Esophagus squamous epithelium (tissue), 5 donors: ENCODE data around the gene MC2R. TPM values are rescaled to one million over a fixed set of nuclear protein-coding genes. Genes with fewer than 3 reads are reported as not detected.

Experiments used
- DNase-seq: peaks from one replicate; lab custom pipeline; 2025; lab: John Stamatoyannopoulos, UW
- H3K27ac ChIP-seq, 4 donors: fragments of 200-600 bp; sonication (generic); one replicate each; pipeline ENCODE4 v1.5.1; 2016 to 2019; ENCODE audit warnings: mild to moderate bottlenecking in 1 of 4
- H3K27me3 ChIP-seq, 4 donors: fragments of 200-600 bp; sonication (generic); 1 replicate in 3 of 4; 2 replicates in 1 of 4; pipeline versions ENCODE4 v1.5.1 to v1.6.0; 2017 to 2021; ENCODE audit warnings: antibody characterized with exemption in 1 of 4
- H3K36me3 ChIP-seq, 3 donors: fragments of 200-600 bp; sonication (generic); one replicate each; pipeline ENCODE4 v1.5.1; 2016 to 2019
- H3K4me1 ChIP-seq, 3 donors: fragments of 200-600 bp; sonication (generic); one replicate each; pipeline ENCODE4 v1.5.1; 2017 to 2019
- H3K4me3 ChIP-seq, 4 donors: fragments of 200-600 bp; sonication (generic); 1 replicate in 3 of 4; 2 replicates in 1 of 4; pipeline ENCODE4 v1.5.1; 2016 to 2019; ENCODE audit warnings: mild to moderate bottlenecking in 2 of 4, moderate library complexity in 1 of 4
- H3K9me3 ChIP-seq, 3 donors: fragments of 200-600 bp; sonication (generic); one replicate each; pipeline ENCODE4 v1.5.1; 2016 to 2019
- CTCF ChIP-seq, 6 experiments: fragments of 450-650 bp in 4 of 6; fragments of 200-600 bp in 2 of 6; sonication (generic) in 2 of 6; IDR thresholded peaks; one replicate each; pipeline ENCODE4 v1.5.1; 2016 to 2019; ENCODE audit warnings: antibody characterized with exemption in 6 of 6, mild to moderate bottlenecking in 4 of 6, moderate library complexity in 4 of 6
- POLR2A ChIP-seq, 4 donors: fragments of 450-650 bp; IDR thresholded peaks; one replicate each; pipeline ENCODE4 v1.6.1; 2017; ENCODE audit warnings: antibody characterized with exemption in 4 of 4, mild to moderate bottlenecking in 4 of 4, moderate library complexity in 3 of 4
- WGBS, 2 donors: methylation state at CpG; one replicate each; pipeline ENCODE4 v1.1.5; 2018; 5-methylcytosine and 5-hydroxymethylcytosine counted together
- intact Hi-C: fragments of 100-400 bp; cut with DNase I; formaldehyde crosslinking; loops from one replicate; pipeline ENCODE4 v1.15.0; 2022
- total RNA-seq, 4 donors: library from RNA; depleted of rRNA; stranded (reverse); fragments of >200 nt; gene quantifications; one replicate each; pipeline ENCODE4 v1.1.0, GENCODE V29; 2016
- donor health status: DM: yes; HTN: yes; CAD: no.

Gene MC2R
- total RNA-seq, 4 donors from 2014 or later: not detected

DNA sequence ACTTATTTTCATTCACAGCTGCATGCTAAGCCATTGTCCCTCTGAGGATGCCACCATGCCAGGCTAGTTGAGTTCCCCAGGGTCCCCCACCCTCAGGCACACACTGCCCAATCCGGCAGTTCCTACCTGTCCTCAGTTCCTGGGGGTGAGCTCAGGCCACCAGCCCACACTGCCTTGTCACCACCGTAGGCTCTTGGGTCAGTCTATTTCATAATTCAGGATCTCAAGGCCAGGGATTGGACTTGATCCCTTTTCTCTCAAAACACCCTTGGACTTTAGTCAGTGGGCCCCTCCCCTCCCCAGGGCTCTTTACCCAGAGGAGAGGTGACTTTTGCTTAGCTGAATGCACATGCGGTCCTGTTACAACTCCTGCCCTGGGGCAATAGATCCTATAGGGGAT is 18.7 kb upstream of the MC2R start:
- WGBS, 2 donors: 91% methylated on average over 3 of the region's 3 CpGs
- H3K27ac ChIP-seq: no peak overlapping the region

DNA sequence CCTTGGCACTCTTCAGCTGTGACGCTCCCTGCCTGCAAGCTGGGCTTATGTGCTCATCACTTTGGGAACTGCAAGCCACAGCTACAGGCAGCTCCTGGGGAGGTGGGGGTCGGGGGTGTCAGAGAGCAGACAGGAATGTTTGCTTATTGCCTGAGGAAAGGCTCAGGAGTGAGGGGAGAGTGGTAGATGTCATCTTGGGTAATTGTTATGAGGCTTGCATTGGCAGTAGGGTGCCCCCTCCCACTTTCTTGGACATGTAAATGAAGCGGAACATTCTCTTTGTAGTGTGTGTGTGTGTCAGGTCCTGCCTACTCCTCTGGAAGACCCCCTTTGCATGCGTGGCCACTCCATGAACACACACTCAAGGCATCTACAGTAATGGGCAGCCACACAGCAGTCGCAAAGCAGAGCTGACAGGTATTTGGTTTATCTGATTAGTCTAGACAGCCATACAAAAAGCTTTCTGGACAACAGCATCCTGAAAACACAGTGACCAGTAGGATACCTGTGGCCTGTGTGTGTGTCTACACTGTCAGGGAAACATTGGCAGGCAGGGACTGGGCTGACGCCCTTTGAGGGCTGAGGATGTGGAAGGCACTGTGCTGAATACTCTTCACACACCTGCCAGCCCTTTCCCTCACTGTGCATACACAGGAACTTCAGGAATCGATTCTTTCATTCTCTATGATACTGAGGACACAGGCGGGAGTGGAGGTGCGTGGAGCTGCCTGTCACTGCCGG is 17.1 kb upstream of the MC2R start:
- intact Hi-C loops: no loop called here
- H3K4me1 ChIP-seq: no peaks in the 10 kb centered on the region
- no peak for TF ChIP-seq POLR2A (IDR thresholded peaks at IDR 0.05)
- TF ChIP-seq CTCF (IDR thresholded peaks at IDR 0.05): no peak
- H3K4me3 ChIP-seq: no peak overlapping the region
- H3K36me3 ChIP-seq: no peaks in the 10 kb centered on the region
- H3K9me3 ChIP-seq: peaks cover 0 to 15% (median 0%) of the 10 kb centered on the region in 3 donors
- 55 to 57% methylated on average over 5 to 8 of the region's 10 CpGs for WGBS, 2 donors
- no peaks in the 10 kb centered on the region for H3K27me3 ChIP-seq
- no peak overlapping the region for H3K27ac ChIP-seq
- no peak for DNase-seq

More for the DNA sequence above, 18.7 kb upstream of the MC2R start:
- intact Hi-C loops: no loop called here
- DNase-seq: no peak
- TF ChIP-seq CTCF (IDR thresholded peaks at IDR 0.05): no peak
- no peak for TF ChIP-seq POLR2A (IDR thresholded peaks at IDR 0.05)
- Histone ChIP-seq H3K4me3 (no peak overlapping the region), H3K9me3 (peaks cover 0 to 10% (median 0%) of the 10 kb centered on the region in 3 donors), H3K36me3 (no peaks in the 10 kb centered on the region), H3K27me3 (no peaks in the 10 kb centered on the region), H3K4me1 (no peaks in the 10 kb centered on the region)

- intact Hi-C loops: no loop called here
- TF ChIP-seq POLR2A (IDR thresholded peaks at IDR 0.05) (no peak), CTCF (IDR thresholded peaks at IDR 0.05) (no peak)
- DNase-seq: no peak
- Histone ChIP-seq H3K27me3 (no peaks in the 10 kb centered on the region), H3K4me3 (no peak overlapping the region), H3K9me3 (peaks cover 0 to 15% (median 0%) of the 10 kb centered on the region in 3 donors), H3K36me3 (no peaks in the 10 kb centered on the region), H3K4me1 (no peaks in the 10 kb centered on the region), H3K27ac (no peak overlapping the region)
- WGBS, 2 donors: 65 to 71% methylated on average over 2 of the region's 2 CpGs
These were observed 15.6 kb upstream of the MC2R start for GRCh38 chr18:13930964-13931363.

DNA sequence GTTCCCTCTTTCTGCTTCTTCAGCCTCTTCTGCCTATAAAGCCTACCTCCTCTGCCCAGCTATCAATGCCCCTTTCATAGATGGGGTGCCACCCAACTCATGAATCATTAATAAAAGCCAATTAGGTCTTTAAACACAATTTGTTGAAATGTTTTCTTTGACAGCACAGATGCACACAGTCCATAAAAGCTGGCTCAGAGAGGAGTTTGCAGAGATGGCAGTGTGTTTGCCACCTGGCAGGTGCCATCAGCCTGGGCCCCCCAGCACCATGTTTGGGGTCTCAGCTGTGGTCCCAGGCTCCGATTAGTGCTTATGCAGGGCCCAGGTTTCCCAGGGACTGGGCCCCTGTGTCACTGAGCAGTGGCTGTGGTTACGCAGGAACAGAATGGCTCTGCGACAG is 7.9 kb upstream of the MC2R start:
- no peak overlapping the region for H3K27ac ChIP-seq
- no peaks in the 10 kb centered on the region for H3K36me3 ChIP-seq
- peaks cover 0 to 2% (median 0%) of the 10 kb centered on the region in 4 donors for H3K27me3 ChIP-seq
- no peak for DNase-seq
- intact Hi-C loops: no loop called here
- no peaks in the 10 kb centered on the region for H3K4me1 ChIP-seq
- no peak for TF ChIP-seq CTCF (IDR thresholded peaks at IDR 0.05)
- no peak for TF ChIP-seq POLR2A (IDR thresholded peaks at IDR 0.05)
- no peaks in the 10 kb centered on the region for H3K9me3 ChIP-seq
- 67 to 100% methylated on average over 2 to 3 of the region's 3 CpGs for WGBS, 2 donors
- H3K4me3 ChIP-seq: no peak overlapping the region

DNA sequence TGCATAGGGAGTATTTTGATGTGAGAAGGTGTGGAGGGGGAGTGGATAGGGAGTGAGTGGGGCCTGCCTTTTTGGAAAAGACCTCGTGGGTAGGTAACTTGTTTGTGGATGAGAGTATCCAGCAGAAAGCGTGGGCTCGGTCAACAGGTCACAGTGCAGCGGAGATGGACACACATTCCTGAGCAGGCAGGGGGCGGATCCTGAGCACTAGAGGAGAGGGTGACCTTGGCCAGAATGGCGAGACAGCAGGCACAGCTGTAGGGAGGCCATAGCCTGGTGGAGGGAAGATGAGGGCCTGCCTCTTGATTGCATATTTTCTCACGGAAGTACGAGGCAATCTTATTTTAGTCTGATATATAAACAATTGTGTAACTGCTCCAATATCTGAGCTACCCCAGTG is 3.6 kb upstream of the MC2R start:
- Histone ChIP-seq H3K27ac (no peak overlapping the region), H3K4me1 (no peaks in the 10 kb centered on the region), H3K27me3 (no peaks in the 10 kb centered on the region), H3K9me3 (no peaks in the 10 kb centered on the region), H3K36me3 (no peaks in the 10 kb centered on the region), H3K4me3 (no peak overlapping the region)
- TF ChIP-seq CTCF (IDR thresholded peaks at IDR 0.05) (no peak), POLR2A (IDR thresholded peaks at IDR 0.05) (no peak)
- no peak for DNase-seq
- intact Hi-C loops: no loop called here
- WGBS, 2 donors: 67 to 71% methylated on average over 8 of the region's 8 CpGs
